ENCODE results near the gene TXNDC2.
"Not testable (repeated sequence)": the region's sequence is repeated elsewhere in the genome, so short reads cannot be mapped to it uniquely, and the experiment has no call there.

TXNDC2 gene

GRCh38 chr18:9884532-9885140, 1.1 kb upstream of the TXNDC2 start:
- no peak overlapping the region for H3K27ac ChIP-seq
- TF ChIP-seq ZFX (IDR thresholded peaks at IDR 0.05) (no peak), CTCF (conservative IDR thresholded peaks at IDR 0.05) (no peak)

- H3K27ac ChIP-seq: no peak overlapping the region
- TF ChIP-seq ZFX (IDR thresholded peaks at IDR 0.05): no peak
Measured at GRCh38 chr18:9886005-9886348, 204 bp downstream of the TXNDC2 start.

- TF ChIP-seq ZFX (IDR thresholded peaks at IDR 0.05) (no peak), CTCF (conservative IDR thresholded peaks at IDR 0.05) (no peak)
- H3K27ac ChIP-seq: no peak overlapping the region
Measured at GRCh38 chr18:9887992-9888391, 2.2 kb downstream of the TXNDC2 start.

- TF ChIP-seq CTCF (conservative IDR thresholded peaks at IDR 0.05) (no peak), ZFX (IDR thresholded peaks at IDR 0.05) (no peak)
Measured at GRCh38 chr18:9890196-9890595, 4.4 kb downstream of the TXNDC2 start.

GRCh38 chr18:9890957-9891356, 5.2 kb downstream of the TXNDC2 start:
- TF ChIP-seq CTCF (conservative IDR thresholded peaks at IDR 0.05): no peak
- no peak for TF ChIP-seq ZFX (IDR thresholded peaks at IDR 0.05)

More at GRCh38 chr18:9890196-9890595, 4.4 kb downstream of the TXNDC2 start:
- H3K27ac ChIP-seq: no peak overlapping the region

GRCh38 chr18:9891515-9891914, 5.7 kb downstream of the TXNDC2 start:
- not testable (repeated sequence) for H3K27ac ChIP-seq

More at GRCh38 chr18:9890957-9891356, 5.2 kb downstream of the TXNDC2 start:
- no peak overlapping the region for H3K27ac ChIP-seq

GRCh38 chr18:9894454-9895068, 8.8 kb downstream of the TXNDC2 start:
- TF ChIP-seq ZFX (IDR thresholded peaks at IDR 0.05) (no peak), CTCF (conservative IDR thresholded peaks at IDR 0.05) (no peak)
- no peak overlapping the region for H3K27ac ChIP-seq

- H3K27ac ChIP-seq: no peak overlapping the region
- no peak for TF ChIP-seq ZFX (IDR thresholded peaks at IDR 0.05)
- no peak for TF ChIP-seq CTCF (conservative IDR thresholded peaks at IDR 0.05)
Measured at GRCh38 chr18:9897129-9897528, 11.4 kb downstream of the TXNDC2 start.

GRCh38 chr18:9897787-9898291, 12.1 kb downstream of the TXNDC2 start:
- not testable (repeated sequence) for H3K27ac ChIP-seq

Measured in C4-2B (cell line).